ENCODE data around the gene PDE7B.

GRCh38 chr6:136189104-136189503 lies 337.6 kb downstream of the PDE7B start:
- no peak for TF ChIP-seq CTCF (conservative IDR thresholded peaks at IDR 0.05; ENCODE audit: low read depth, low read length)
- TF ChIP-seq EZH2 (IDR thresholded peaks at IDR 0.05; ENCODE audit: borderline replicate concordance, low read depth, low read length, poor library complexity, severe bottlenecking): no peak

Data from A673 (cell line).